Measurements from ENCODE around the gene PPP2R2C.

Gene PPP2R2C

GRCh38 chr4:6393544-6394475 is 78.6 kb downstream of the PPP2R2C start:
- DNase-seq, result no peak

GRCh38 chr4:6393066-6393465 is 79.3 kb downstream of the PPP2R2C start:
- DNase-seq, result no peak

- DNase-seq, result no peak
Measured at GRCh38 chr4:6392407-6392806, 80.0 kb downstream of the PPP2R2C start.

GRCh38 chr4:6391852-6392188 is 80.6 kb downstream of the PPP2R2C start:
- peak in 1 of 2 experiments; percentile 8 for DNase-seq

- no peak for DNase-seq
Measured at GRCh38 chr4:6391186-6391851, 81.1 kb downstream of the PPP2R2C start.

- DNase-seq, result no peak
Measured at GRCh38 chr4:6390356-6390755, 82.1 kb downstream of the PPP2R2C start.

GRCh38 chr4:6389142-6389825 is 83.1 kb downstream of the PPP2R2C start:
- no peak for DNase-seq

GRCh38 chr4:6388713-6389112 is 83.7 kb downstream of the PPP2R2C start:
- DNase-seq, result no peak

- no peak for DNase-seq
Measured at GRCh38 chr4:6387946-6388345, 84.5 kb downstream of the PPP2R2C start.

GRCh38 chr4:6386091-6386490 is 86.3 kb downstream of the PPP2R2C start:
- no peak for DNase-seq

GRCh38 chr4:6385288-6385687 is 87.1 kb downstream of the PPP2R2C start:
- no peak for DNase-seq

- no peak for DNase-seq
Measured at GRCh38 chr4:6384541-6384940, 87.9 kb downstream of the PPP2R2C start.

- no peak for DNase-seq
Measured at GRCh38 chr4:6383929-6384328, 88.5 kb downstream of the PPP2R2C start.

- no peak for DNase-seq
Measured at GRCh38 chr4:6383009-6383404, 89.4 kb downstream of the PPP2R2C start.

GRCh38 chr4:6381571-6382123 is 90.8 kb downstream of the PPP2R2C start:
- DNase-seq, result no peak

GRCh38 chr4:6380746-6381410 is 91.5 kb downstream of the PPP2R2C start:
- no peak for DNase-seq

GRCh38 chr4:6379767-6380745 is 92.4 kb downstream of the PPP2R2C start:
- no peak for DNase-seq

- no peak for DNase-seq
Measured at GRCh38 chr4:6378493-6379445, 93.6 kb downstream of the PPP2R2C start.

- no peak for DNase-seq
Measured at GRCh38 chr4:6377626-6378492, 94.6 kb downstream of the PPP2R2C start.
